GM23248 (cell line): ENCODE results near the gene MYO3A.

Experiments used
- EZH2 ChIP-seq: fragments of 200-600 bp; sonication (generic); IDR thresholded peaks from 2 replicates; pipeline ENCODE4 v1.6.1; 2018; ENCODE audit warnings: antibody characterized with exemption, mild to moderate bottlenecking; ENCODE audit not compliant: insufficient read depth, poor library complexity, severe bottlenecking
- EZH2phosphoT487 ChIP-seq: fragments of 200-600 bp; sonication (generic); IDR thresholded peaks from 2 replicates; pipeline ENCODE4 v1.6.1; 2018; ENCODE audit warnings: antibody characterized with exemption, moderate library complexity, mild to moderate bottlenecking, low read depth; ENCODE audit not compliant: insufficient read depth

GRCh38 chr10:26211781-26212444 is 277.9 kb downstream of the MYO3A start:
- TF ChIP-seq EZH2phosphoT487 (no peak), EZH2 (no peak)
